Left hindlimb (tissue), 1 donor: ENCODE data around the gene PRDX6.
"Not testable (repeated sequence)": the region's sequence is repeated elsewhere in the genome, so short reads cannot be mapped to it uniquely, and the experiment has no call there.

Experiments
- DNase-seq: peaks from one replicate; pipeline ENCODE4 v3.0.0-alpha.2; 2018

PRDX6 gene

DNA sequence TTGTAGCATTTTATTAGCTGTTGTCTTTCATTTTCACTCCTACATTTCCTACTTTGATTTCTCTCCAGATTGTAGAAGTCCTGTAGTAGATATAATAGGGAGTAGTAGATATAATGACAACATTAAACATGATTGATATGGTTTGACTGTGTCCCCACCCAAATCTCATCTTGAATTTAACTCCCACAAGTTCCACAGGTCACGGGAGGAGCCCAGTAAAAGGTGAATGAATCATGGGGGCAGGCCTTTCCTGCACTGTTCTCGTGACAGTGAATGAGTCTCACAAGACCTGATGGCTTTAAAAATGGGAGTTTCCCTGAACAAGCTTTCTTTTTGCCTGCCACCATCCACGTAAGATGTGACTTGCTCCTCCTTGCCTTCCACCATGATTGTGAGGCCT is 7.5 kb upstream of the PRDX6 start:
- no peak for DNase-seq

DNA sequence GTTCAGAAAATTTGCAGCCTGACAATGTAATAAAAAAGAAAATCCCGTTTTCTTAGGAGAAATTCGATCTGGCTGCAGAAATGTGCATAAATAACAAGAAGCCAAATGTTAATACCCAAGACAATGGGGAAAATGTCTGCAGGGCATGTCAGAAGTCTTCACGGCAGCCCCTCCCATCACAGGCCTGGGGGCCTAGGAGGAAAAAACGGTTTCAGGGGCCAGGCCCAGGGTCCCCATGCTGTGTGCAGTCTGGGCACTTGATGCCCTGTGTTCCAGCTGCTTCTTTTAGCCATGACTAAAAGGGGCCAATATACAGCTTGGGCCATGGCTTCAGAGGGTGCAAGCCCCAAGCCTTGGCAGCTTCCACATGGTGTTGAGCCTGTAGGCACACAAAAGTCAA is 6.5 kb upstream of the PRDX6 start:
- DNase-seq: no peak

DNA sequence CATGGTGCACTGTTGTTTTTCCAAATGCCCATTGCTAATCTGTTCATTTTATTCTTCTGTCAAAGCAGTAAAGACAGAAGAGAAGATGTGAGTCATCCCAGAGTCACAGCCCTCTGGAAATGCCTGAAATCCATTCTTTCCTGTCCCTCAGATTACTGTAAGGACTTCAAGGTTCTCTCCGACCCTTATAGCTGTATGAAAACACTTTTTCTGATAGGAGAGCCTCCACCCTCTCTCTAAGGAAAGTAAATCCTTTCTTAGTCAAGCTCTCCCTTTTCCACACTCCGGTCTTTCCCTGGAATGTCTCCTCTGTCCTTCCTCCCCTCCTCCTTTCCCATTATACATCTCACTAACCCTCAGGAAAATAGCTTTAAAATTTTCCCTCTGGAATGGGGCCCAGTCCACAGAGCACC is 3.5 kb upstream of the PRDX6 start:
- no peak for DNase-seq

DNA sequence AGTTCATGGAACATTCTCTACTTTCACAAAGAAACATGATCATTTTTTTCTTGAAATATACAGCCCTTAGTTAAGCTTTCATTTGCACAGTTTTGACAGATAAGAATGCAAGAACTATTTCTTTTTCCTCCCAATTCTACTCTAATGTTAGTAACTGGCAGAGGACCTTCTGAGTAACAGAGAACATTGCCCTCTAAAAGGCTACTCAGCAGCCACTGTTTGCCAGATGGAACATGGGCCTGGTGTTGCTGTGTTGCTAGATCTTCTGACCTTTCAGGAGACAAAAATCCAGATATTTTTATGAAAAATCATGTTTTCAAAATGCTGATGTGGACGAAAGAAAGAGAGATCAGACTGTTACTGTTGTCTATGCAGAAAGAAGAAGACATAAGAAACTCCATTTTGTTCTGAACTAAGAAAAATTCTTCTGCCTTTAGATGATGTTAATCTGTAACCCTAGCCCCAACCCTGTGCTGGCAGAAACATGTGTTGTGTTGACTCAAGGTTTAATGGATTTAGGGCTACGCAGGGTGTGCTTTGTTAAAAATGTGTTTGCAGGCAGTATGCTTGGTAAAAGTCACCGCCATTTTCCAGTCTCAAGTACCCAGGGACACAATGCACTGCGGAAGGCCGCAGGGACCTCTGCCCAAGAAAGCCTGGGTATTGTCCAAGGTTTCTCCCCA is 2.9 kb upstream of the PRDX6 start:
- DNase-seq: no peak

DNA sequence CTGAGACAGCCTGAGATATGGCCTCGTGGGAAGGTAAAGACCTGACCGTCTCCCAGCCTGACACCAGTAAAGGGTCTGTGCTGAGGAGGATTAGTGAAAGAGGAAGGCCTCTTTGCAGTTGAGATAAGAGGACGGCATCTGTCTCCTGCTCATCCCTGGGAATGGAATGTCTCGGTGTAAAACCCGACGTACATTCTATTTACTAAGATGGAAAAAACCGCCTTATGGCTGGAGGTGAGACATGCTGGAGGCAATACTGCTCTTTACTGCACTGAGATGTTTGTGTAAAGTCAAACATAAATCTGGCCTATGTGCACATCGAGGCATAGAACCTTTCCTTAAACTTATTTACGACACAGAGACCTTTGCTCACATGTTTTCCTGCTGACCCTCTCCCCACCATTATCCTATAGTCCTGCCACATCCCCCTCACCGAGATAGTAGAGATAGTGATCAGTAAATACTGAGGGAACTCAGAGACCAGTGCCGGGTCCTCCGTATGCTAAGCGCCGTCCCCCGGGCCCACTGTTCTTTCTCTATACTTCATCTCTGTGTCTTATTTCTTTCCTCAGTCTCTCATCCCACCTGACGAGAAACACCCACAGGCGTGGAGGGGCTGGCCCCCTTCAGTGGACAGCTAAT is 2.2 kb upstream of the PRDX6 start:
- not testable (repeated sequence) for DNase-seq

GRCh38 chr1:173475564-173476196 is 1.5 kb upstream of the PRDX6 start:
- no peak for DNase-seq

DNA sequence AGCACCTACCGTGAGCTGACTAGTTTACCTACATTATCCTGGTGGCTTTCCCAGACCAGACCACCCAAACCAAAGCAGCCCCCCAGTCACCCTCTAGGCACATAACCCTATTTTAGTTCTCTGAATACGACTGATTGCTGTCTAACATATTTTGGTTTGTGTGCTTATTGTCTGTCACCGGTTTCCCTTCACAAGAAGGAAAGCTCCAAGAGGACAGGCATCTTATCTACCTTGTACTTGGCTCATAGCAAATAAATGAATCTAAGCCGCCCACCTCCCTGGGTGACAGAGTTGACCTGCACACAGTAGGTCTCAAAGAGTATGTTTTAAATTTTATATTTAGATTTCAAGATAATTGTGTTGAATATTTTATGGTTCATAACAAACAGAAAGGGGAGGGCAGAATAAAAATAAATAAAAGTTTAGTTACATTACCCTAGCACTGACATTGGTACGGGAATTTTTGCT is 904 bp upstream of the PRDX6 start:
- DNase-seq: no peak

- peak; percentile 93 for DNase-seq
These were observed 360 bp upstream of the PRDX6 start for GRCh38 chr1:173476665-173477285.

GRCh38 chr1:173478094-173478674 is 1.0 kb downstream of the PRDX6 start:
- DNase-seq: peak; percentile 46

GRCh38 chr1:173479649-173480048 is 2.5 kb downstream of the PRDX6 start:
- no peak for DNase-seq

- DNase-seq: no peak
These were observed 4.1 kb downstream of the PRDX6 start for GRCh38 chr1:173481195-173481772.

GRCh38 chr1:173482683-173483082 is 5.5 kb downstream of the PRDX6 start:
- DNase-seq: no peak

GRCh38 chr1:173484276-173484675 is 7.1 kb downstream of the PRDX6 start:
- no peak for DNase-seq

- DNase-seq: no peak
These were observed 8.3 kb downstream of the PRDX6 start for GRCh38 chr1:173485401-173485800.

GRCh38 chr1:173488001-173488400 is 10.9 kb downstream of the PRDX6 start:
- no peak for DNase-seq

- DNase-seq: no peak
These were observed 12.0 kb downstream of the PRDX6 start for GRCh38 chr1:173489149-173489600.

DNA sequence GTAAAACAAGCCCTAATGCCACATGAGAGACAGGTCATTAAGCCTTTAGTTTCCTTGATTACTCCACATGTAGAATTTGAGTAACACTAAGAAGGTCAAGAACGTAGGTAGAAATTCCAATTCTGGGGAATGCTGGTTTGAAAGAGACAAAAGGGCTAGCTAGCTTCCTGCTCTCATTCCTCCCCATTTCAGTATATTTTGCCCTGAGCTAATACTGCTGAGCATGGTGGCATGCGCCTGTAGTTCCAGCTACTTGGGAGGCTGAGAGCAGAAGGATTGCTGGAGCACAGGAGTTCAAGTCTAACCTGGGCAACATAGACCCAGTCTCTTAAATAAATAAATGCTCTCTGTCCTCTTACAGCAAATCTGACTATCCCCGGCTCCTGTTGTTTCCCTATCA is 12.8 kb downstream of the PRDX6 start:
- no peak for DNase-seq

DNA sequence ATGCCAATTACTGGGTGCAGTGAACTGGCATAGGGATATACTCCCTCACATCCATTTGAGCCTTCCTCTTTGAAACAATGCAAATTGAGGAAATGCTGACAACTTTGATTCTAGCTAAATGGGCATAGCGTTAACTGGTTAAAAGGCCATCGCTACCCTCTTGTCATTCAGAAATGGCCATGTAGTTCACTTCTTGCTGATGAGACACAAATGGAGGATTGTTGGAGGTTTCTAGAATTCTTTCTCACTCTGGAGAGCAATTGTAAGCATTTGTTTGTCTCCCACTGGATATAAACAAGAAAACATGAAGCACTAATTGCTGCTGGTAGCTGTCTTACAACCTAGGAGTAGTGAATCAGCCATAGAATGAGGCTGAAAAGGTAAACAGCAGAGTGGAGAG is 14.4 kb downstream of the PRDX6 start:
- no peak for DNase-seq

- DNase-seq: not testable (repeated sequence)
These were observed 16.0 kb downstream of the PRDX6 start for GRCh38 chr1:173493125-173493524.

- no peak for DNase-seq
These were observed 18.6 kb downstream of the PRDX6 start for GRCh38 chr1:173495609-173496267.

DNA sequence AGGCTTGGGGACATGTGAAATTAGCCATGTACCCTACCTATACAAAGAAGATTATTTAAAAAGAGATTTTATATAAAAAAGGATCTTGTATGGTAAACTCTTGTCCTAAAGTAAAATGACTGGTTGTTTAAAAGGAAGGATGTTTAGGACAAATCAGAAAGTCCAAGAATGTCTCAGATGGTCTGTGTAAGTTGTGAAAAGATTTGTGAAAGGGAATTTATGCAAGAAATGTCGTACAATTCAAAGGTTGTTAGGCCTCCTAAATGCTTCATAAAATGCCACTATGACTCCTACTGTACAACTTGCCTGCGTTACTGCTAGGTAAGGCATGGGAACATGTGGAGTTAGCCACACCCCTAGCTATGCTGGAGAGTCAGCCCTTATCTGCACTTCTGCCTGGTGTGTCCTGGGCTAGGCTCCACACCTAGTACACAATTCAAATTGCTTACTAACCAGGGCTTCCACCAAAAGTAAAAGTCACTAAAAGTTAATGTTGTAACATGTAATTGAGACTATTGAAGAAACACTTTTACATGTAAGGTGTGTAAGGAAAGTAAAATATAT is 19.7 kb downstream of the PRDX6 start:
- DNase-seq: no peak

DNA sequence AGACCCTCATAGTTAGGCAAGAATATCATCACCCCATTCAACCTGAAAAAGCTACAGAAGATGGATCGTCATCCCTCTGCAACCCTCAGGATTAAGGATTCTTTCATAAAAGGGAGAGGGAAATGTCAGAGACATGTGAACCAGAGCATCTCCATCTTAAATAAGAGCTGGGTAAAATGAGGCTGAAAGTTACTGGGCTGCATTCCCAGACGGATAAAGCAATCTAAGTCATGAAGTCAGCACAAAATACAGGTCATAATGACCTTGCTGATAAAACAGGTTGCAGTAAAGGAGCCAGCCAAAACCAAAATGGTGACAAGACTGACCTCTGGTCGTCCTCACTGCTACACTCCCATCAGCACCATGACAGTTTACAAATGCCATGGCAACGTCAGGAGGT is 22.6 kb downstream of the PRDX6 start:
- DNase-seq: no peak
